DMS 273 treated with DMSO at 0.1 percent for 48 hours (cell line): ENCODE results near the gene SV2C.
A peak's percentile ranks its signal among the peaks of the same experiment; 100 is the strongest.
"Not testable (repeated sequence)": the region's sequence is repeated elsewhere in the genome, so short reads cannot be mapped to it uniquely, and the experiment has no call there.

Experiments used
- DNase-seq: peaks from one replicate; lab custom pipeline; 2025; lab: John Stamatoyannopoulos, UW

SV2C gene

GRCh38 chr5:76303921-76304320 lies 220.7 kb downstream of the SV2C start:
- no peak for DNase-seq

- no peak for DNase-seq
Measured at GRCh38 chr5:76305269-76305668, 222.1 kb downstream of the SV2C start.

GRCh38 chr5:76305775-76306174 lies 222.6 kb downstream of the SV2C start:
- DNase-seq = no peak

GRCh38 chr5:76310208-76310607 lies 227.0 kb downstream of the SV2C start:
- no peak for DNase-seq

GRCh38 chr5:76312783-76313182 lies 229.6 kb downstream of the SV2C start:
- DNase-seq = no peak

DNA sequence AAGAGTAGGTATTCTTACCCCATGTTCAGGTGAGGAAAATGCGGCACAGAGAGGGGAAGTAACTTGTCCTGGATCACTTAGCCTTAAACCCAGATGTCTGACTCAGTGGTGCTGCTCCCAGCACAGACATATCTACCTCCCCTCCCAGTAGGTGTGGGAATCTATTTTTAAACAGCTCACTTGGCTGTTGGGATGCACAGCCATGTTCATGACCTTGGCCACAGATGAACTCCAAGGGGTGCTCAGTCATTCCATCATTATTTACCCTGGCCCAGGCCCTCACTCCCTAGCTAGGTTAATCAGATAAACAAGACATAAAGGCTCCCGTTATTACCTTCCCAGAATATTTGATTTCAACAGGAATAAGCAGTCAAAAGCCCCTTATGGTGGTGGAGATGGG lies 231.5 kb downstream of the SV2C start:
- no peak for DNase-seq

GRCh38 chr5:76319673-76320072 lies 236.5 kb downstream of the SV2C start:
- no peak for DNase-seq

- not testable (repeated sequence) for DNase-seq
Measured at GRCh38 chr5:76323494-76323893, 240.3 kb downstream of the SV2C start.

GRCh38 chr5:76325326-76325725 lies 242.1 kb downstream of the SV2C start:
- no peak for DNase-seq

- no peak for DNase-seq
Measured at GRCh38 chr5:76325876-76326491, 242.8 kb downstream of the SV2C start.

DNA sequence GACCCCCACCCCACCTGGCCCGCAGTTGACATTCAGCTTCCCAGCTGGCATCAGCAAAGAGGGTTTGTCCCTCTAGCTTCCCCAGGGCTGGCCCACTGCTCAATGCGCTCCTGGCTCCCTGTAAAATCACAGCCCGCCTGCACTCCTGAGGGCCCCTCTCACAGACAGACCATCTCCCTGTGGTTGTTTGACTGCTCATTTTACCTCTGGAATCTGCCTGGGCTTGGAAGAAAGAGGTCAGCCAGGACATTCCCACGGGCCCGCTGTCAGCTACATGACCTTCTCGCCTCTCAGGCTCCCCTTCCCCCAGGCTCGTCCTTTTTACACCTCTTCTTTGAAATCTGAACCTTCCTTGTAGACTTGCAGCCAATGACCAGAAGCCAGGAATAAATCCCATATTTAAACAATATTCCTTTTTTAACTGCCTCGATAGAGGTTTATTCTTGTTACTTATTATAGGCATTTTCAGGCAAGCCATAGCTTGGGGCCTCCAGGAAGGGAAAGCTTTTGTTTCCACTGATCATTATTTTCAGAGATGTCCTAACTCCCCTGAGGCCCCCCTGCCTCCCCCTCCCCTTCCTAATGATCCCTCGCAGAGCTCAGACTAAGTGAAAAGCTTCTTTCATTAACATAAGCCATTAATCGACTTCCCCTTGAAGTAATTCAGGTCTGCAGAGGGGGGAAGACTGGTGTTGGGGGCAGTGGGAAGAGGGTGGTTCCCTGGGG lies 243.6 kb downstream of the SV2C start:
- DNase-seq = no peak

DNA sequence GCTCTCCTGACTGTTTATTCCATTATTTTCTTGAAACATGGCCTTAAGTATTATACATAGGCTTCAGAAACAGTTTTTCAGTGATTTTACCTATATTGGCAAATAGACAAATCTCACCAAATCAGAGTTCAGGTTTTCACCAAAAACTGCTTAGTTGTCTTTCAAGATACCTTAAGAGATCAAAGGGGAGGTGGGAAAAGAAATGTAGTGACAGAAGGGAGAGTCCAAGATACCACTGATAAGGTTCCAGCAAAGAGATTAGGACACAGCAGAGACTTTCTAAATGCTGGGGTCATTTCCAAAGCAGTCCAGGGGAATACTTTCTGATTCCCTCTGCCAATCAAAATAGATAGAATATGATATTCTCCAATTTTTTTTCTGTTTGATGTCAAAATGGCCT lies 246.2 kb downstream of the SV2C start:
- no peak for DNase-seq

GRCh38 chr5:76331126-76331525 lies 247.9 kb downstream of the SV2C start:
- no peak for DNase-seq

GRCh38 chr5:76332102-76332501 lies 248.9 kb downstream of the SV2C start:
- DNase-seq = no peak

DNA sequence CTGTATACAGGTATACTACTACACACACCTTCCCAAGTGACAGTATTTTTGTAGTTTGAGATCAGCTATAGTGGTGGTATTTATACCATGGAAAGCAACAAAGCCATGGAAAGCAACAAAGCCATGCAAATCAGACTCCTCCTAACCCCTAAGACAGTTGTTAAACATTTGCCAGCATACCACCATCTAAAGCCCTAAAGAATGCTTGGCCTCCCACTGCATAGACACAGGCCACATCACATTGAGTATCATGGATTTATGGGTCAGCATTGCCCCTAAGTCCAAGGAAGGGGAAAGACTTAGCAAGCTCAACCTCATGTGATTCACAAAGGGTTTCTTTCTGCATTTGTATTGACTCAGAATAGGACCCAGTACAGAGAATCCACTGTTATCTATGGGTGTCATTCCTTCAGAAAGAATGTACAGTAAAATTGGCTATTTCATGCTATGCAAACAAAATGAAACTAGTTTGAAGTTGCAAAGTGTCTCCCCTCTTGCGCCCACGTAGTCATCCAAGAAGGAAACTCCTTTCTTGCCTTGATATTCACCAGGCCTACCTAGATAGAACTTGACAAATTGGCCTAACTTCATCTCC lies 249.5 kb downstream of the SV2C start:
- DNase-seq = no peak

- no peak for DNase-seq
Measured at GRCh38 chr5:76333571-76333970, 250.4 kb downstream of the SV2C start.

DNA sequence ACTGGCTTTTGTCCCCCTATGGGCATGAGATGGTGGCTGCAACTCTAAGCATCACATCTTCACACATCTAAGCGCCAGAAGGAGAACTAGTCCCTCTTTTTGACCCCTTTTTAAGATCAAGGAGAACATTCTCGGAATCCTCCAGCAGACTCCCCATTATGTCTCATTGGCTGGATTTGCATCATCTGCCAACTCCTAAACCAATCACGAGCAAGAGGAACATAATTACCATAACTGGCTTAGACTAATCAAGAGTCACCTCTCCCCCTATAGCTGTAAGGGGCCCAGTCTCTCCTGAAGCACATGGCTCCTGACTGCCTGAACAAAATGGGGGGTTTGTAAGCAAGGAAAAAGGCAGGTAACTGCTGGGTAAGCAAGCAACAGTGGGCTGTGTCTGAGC lies 251.4 kb downstream of the SV2C start:
- no peak for DNase-seq

DNA sequence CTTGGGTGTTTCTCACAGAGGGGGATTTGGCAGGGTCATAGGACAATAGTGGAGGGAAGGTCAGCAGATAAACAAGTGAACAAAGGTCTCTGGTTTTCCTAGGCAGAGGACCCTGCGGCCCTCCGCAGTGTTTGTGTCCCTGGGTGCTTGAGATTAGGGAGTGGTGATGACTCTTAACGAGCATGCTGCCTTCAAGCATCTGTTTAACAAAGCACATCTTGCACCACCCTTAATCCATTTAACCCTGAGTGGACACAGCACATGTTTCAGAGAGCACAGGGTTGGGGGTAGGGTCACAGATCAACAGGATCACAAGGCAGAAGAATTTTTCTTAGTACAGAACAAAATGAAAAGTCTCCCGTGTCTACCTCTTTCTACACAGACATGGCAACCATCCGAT lies 252.3 kb downstream of the SV2C start:
- not testable (repeated sequence) for DNase-seq

DNA sequence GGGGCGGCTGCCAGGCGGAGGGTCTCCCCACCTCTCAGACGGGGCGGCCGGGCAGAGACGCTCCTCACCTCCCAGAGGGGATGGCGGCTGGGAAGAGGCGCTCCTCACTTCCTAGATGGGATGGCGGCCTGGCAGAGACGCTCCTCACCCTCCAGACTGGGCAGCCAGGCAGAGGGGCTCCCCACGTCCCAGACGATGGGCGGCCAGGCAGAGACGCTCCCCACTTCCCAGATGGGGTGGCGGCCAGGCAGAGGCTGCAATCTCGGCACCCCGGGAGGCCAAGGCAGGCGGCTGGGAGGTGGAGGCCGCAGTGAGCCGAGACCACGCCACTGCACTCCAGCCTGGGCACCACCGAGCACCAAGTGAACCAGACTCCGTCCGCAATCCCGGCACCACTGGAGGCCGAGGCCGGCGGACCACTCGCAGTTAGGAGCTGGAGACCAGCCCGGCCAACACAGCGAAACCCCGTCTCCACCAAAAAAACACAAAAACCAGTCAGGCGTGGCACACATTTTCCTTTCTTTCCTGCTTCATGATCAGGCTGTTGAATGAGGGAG lies 253.1 kb downstream of the SV2C start:
- not testable (repeated sequence) for DNase-seq

GRCh38 chr5:76337953-76338451 lies 254.8 kb downstream of the SV2C start:
- DNase-seq = peak; percentile 12

DNA sequence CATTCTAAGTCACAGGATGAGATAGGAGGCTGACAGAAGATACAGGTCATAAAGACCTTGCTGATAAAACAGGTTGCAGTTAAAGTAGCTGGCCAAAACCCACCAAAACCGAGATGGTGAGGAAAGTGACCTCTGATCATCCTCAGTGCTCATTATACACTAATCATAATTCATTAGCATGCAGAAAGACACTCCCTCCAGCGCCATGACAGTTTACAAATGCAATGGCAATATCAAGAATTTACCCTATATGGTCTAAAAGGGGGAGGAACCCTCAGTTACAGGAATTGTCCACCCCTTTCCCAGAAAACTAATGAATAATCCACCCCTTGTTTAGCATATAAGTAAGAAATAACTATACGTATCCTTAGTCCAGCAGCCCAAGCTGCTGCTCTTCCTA lies 256.7 kb downstream of the SV2C start:
- no peak for DNase-seq

DNA sequence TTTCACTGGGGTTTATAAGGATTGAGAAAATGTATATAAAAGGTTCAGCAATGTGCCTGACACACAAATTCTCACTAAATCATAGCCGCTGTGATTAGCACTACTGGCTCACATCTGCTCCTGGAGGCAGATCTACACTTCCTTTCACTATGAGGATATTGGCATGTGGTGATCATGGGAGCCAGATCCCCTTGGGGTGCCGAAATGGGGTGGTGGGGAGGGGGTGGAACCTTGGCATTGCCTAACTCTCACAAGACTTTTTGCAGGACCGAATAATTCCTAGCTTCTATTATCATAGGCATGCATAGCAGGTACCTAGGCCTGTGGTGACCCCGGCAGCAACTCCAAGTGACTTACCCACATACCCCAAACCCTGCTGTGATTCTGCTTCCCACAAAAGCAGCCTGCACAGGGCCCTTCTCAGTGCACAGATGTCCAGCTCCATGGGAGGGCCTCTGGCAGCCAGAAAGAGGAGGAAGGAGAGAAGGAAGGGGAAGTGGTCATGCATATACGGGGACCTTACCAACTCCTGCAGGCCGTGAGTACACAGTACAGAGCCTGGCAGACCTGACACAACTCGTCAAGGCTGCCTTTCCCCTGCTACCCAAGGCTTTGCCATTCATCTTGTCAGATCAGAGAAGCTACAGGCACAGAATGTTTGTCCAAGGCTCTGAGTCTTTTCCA lies 258.6 kb downstream of the SV2C start:
- no peak for DNase-seq
